ENCODE results near the gene RSF1. TPM values are rescaled to one million over a fixed set of nuclear protein-coding genes. Genes with fewer than 3 reads are reported as not detected.

The RSF1 gene
- total RNA-seq, 4 donors from 2014 or later = 26.5 to 121 (median 82.3) TPM

GRCh38 chr11:77752516-77752915, 68.0 kb downstream of the RSF1 start:
- H3K27me3 ChIP-seq = no peaks in the 10 kb centered on the region
- no peaks in the 10 kb centered on the region for H3K9me3 ChIP-seq
- intact Hi-C loops (cut with DNase I; ENCODE audit: low total_unique reads) = no loop called here
- no peaks in the 10 kb centered on the region for H3K36me3 ChIP-seq
- TF ChIP-seq CTCF (IDR thresholded peaks at IDR 0.05) (no peak), POLR2A (IDR thresholded peaks at IDR 0.05) (no peak)
- no peak overlapping the region for H3K27ac ChIP-seq
- H3K4me3 ChIP-seq = no peak overlapping the region
- no peaks in the 10 kb centered on the region for H3K4me1 ChIP-seq
- DNase-seq = no peak

GRCh38 chr11:77750394-77751156, 69.9 kb downstream of the RSF1 start:
- intact Hi-C loops (cut with DNase I; ENCODE audit: low total_unique reads) = no loop called here
- no peak overlapping the region for H3K27ac ChIP-seq

GRCh38 chr11:77749232-77749631, 71.3 kb downstream of the RSF1 start:
- intact Hi-C loops (cut with DNase I; ENCODE audit: low total_unique reads) = no loop called here
- Histone ChIP-seq H3K36me3 (no peaks in the 10 kb centered on the region), H3K4me3 (no peak overlapping the region), H3K27ac (no peak overlapping the region), H3K4me1 (no peaks in the 10 kb centered on the region), H3K9me3 (no peaks in the 10 kb centered on the region), H3K27me3 (no peaks in the 10 kb centered on the region)
- TF ChIP-seq CTCF (IDR thresholded peaks at IDR 0.05) (no peak), POLR2A (IDR thresholded peaks at IDR 0.05) (no peak)
- no peak for DNase-seq

More at GRCh38 chr11:77750394-77751156, 69.9 kb downstream of the RSF1 start:
- no peaks in the 10 kb centered on the region for H3K36me3 ChIP-seq
- H3K27me3 ChIP-seq = no peaks in the 10 kb centered on the region
- H3K4me1 ChIP-seq = no peaks in the 10 kb centered on the region
- DNase-seq = no peak
- no peaks in the 10 kb centered on the region for H3K9me3 ChIP-seq
- H3K4me3 ChIP-seq = no peak overlapping the region
- TF ChIP-seq CTCF (IDR thresholded peaks at IDR 0.05) = no peak
- TF ChIP-seq POLR2A (IDR thresholded peaks at IDR 0.05) = no peak

- intact Hi-C loops (cut with DNase I; ENCODE audit: low total_unique reads) = no loop called here
- H3K4me3 ChIP-seq = no peak overlapping the region
- DNase-seq = no peak
- H3K27ac ChIP-seq = no peak overlapping the region
- H3K9me3 ChIP-seq = no peaks in the 10 kb centered on the region
- no peak for TF ChIP-seq CTCF (IDR thresholded peaks at IDR 0.05)
- TF ChIP-seq POLR2A (IDR thresholded peaks at IDR 0.05) = no peak
- no peaks in the 10 kb centered on the region for H3K36me3 ChIP-seq
- H3K27me3 ChIP-seq = no peaks in the 10 kb centered on the region
- no peaks in the 10 kb centered on the region for H3K4me1 ChIP-seq
These were observed 72.3 kb downstream of the RSF1 start for GRCh38 chr11:77748266-77748665.

- intact Hi-C loops (cut with DNase I; ENCODE audit: low total_unique reads) = no loop called here
- H3K36me3 ChIP-seq = no peaks in the 10 kb centered on the region
- no peaks in the 10 kb centered on the region for H3K4me1 ChIP-seq
- H3K27me3 ChIP-seq = no peaks in the 10 kb centered on the region
- no peak for TF ChIP-seq CTCF (IDR thresholded peaks at IDR 0.05)
- no peak for TF ChIP-seq POLR2A (IDR thresholded peaks at IDR 0.05)
- no peak overlapping the region for H3K27ac ChIP-seq
- no peak overlapping the region for H3K4me3 ChIP-seq
- H3K9me3 ChIP-seq = no peaks in the 10 kb centered on the region
- no peak for DNase-seq
These were observed 73.0 kb downstream of the RSF1 start for GRCh38 chr11:77747381-77747969.

All from uterus (tissue), 4 donors.